Mesenchymal stem cell (in vitro differentiated cells and primary cell): ENCODE data around the gene ASCC2.

Experiments used
- DNase-seq: peaks from one replicate; pipeline ENCODE4 v3.0.0-alpha.2; 2013
- H2AFZ ChIP-seq: one replicate; pipeline ENCODE4 v1.6.1; 2013; ENCODE audit warnings: low read depth, mild to moderate bottlenecking, control low read depth, inconsistent platforms, low read length, moderate library complexity
- H2AK5ac ChIP-seq: 2 replicates; pipeline ENCODE4 v1.6.1; 2013; ENCODE audit warnings: low read length, moderate library complexity, mild to moderate bottlenecking, inconsistent platforms; ENCODE audit not compliant: severe bottlenecking
- H2BK120ac ChIP-seq: one replicate; pipeline ENCODE4 v1.6.1; 2013; ENCODE audit warnings: low read depth, mild to moderate bottlenecking, inconsistent platforms, low read length, moderate library complexity
- H2BK12ac ChIP-seq, 2 experiments: one replicate each; pipeline ENCODE4 v1.6.1; 2013; ENCODE audit warnings: inconsistent platforms in 2 of 2, low read length in 2 of 2, mild to moderate bottlenecking in 2 of 2, moderate library complexity in 2 of 2, control low read depth in 1 of 2
- H2BK15ac ChIP-seq: one replicate; pipeline ENCODE4 v1.6.1; 2013; ENCODE audit warnings: mild to moderate bottlenecking, low read depth, inconsistent platforms; ENCODE audit not compliant: poor library complexity, severe bottlenecking
- H2BK5ac ChIP-seq: 2 replicates; pipeline ENCODE4 v1.6.1; 2013; ENCODE audit warnings: low read depth, mild to moderate bottlenecking, low read length, control low read depth, inconsistent platforms; ENCODE audit not compliant: poor library complexity, severe bottlenecking
- H3K14ac ChIP-seq, 2 experiments: one replicate each; pipeline ENCODE4 v1.6.1; 2013; ENCODE audit warnings: inconsistent platforms in 2 of 2, low read length in 2 of 2, control low read depth in 1 of 2, mild to moderate bottlenecking in 1 of 2, moderate library complexity in 1 of 2
- H3K18ac ChIP-seq, 2 experiments: one replicate each; pipeline ENCODE4 v1.6.1; 2013; ENCODE audit warnings: inconsistent platforms in 2 of 2, low read length in 2 of 2, control low read depth in 1 of 2, low read depth in 1 of 2, mild to moderate bottlenecking in 1 of 2
- H3K23ac ChIP-seq, 2 experiments: one replicate each; pipeline ENCODE4 v1.6.1; 2013; ENCODE audit warnings: inconsistent platforms in 2 of 2, low read length in 2 of 2, mild to moderate bottlenecking in 2 of 2, moderate library complexity in 2 of 2, control low read depth in 1 of 2
- H3K27ac ChIP-seq: 2 replicates; pipeline ENCODE4 v1.5.1; 2013; ENCODE audit warnings: mild to moderate bottlenecking, moderate library complexity, low read length, control low read depth, inconsistent platforms; ENCODE audit not compliant: poor library complexity, severe bottlenecking
- H3K27me3 ChIP-seq, 2 experiments: 2 replicates each; pipeline versions ENCODE4 v1.6.1 to v1.7.0; 2013; ENCODE audit warnings: low read length in 2 of 2, mild to moderate bottlenecking in 2 of 2, moderate library complexity in 2 of 2, control low read depth in 1 of 2, inconsistent platforms in 1 of 2; ENCODE audit not compliant: control insufficient read depth in 1 of 2, insufficient read depth in 1 of 2
- H3K36me3 ChIP-seq, 2 experiments: 2 replicates each; pipeline versions ENCODE4 v1.6.1 to v1.7.0; 2013; ENCODE audit warnings: low read length in 2 of 2, control low read depth in 1 of 2, inconsistent platforms in 1 of 2, low read depth in 1 of 2, mild to moderate bottlenecking in 1 of 2; ENCODE audit not compliant: insufficient read depth in 2 of 2, control insufficient read depth in 1 of 2
- H3K4ac ChIP-seq, 2 experiments: one replicate each; pipeline ENCODE4 v1.6.1; 2013; ENCODE audit warnings: inconsistent platforms in 2 of 2, low read length in 2 of 2, mild to moderate bottlenecking in 2 of 2, moderate library complexity in 2 of 2, control low read depth in 1 of 2, low read depth in 1 of 2
- H3K4me1 ChIP-seq: 2 replicates; pipeline ENCODE4 v1.6.1; 2013; ENCODE audit warnings: low read depth, low read length, control low read depth; ENCODE audit not compliant: control insufficient read depth, insufficient read depth
- H3K4me2 ChIP-seq: 2 replicates; pipeline ENCODE4 v1.6.1; 2013; ENCODE audit warnings: low read length, mild to moderate bottlenecking, inconsistent platforms; ENCODE audit not compliant: poor library complexity, severe bottlenecking
- H3K4me3 ChIP-seq, 2 experiments: 2 replicates each; pipeline versions ENCODE4 v1.5.1 to v1.7.0; 2013; ENCODE audit warnings: low read length in 2 of 2, mild to moderate bottlenecking in 2 of 2, control low read depth in 1 of 2, low read depth in 1 of 2; ENCODE audit not compliant: insufficient read depth in 1 of 2
- H3K79me1 ChIP-seq: replicated peaks from 2 replicates; pipeline ENCODE4 v1.6.1; 2013; ENCODE audit warnings: mild to moderate bottlenecking, control low read depth, low read length, inconsistent platforms; ENCODE audit not compliant: poor library complexity, severe bottlenecking
- H3K9ac ChIP-seq: 2 replicates; pipeline ENCODE4 v1.7.0; 2013; ENCODE audit warnings: mild to moderate bottlenecking, low read length, moderate library complexity
- H3K9me3 ChIP-seq: 2 replicates; pipeline ENCODE4 v1.7.0; 2013; ENCODE audit warnings: mild to moderate bottlenecking, low read length; ENCODE audit not compliant: control insufficient read depth
- H4K8ac ChIP-seq: one replicate; pipeline ENCODE4 v1.6.1; 2013; ENCODE audit warnings: inconsistent platforms, mild to moderate bottlenecking, low read length, moderate library complexity
- H4K91ac ChIP-seq: one replicate; pipeline ENCODE4 v1.6.1; 2013; ENCODE audit warnings: mild to moderate bottlenecking, low read length, inconsistent platforms
- WGBS: methylation state at CpG from one replicate; pipeline ENCODE4 v1.1.7; 2013; ENCODE audit warnings: mixed read lengths; 5-methylcytosine and 5-hydroxymethylcytosine counted together

The ASCC2 gene

GRCh38 chr22:29811377-29811776 is 26.7 kb downstream of the ASCC2 start:
- no peak overlapping the region for H2BK15ac ChIP-seq
- no peak overlapping the region for H3K23ac ChIP-seq
- H3K9me3 ChIP-seq = no peaks in the 10 kb centered on the region
- no peak overlapping the region for H4K91ac ChIP-seq
- peaks cover 6% of the 10 kb centered on the region for H3K4me1 ChIP-seq
- H2BK12ac ChIP-seq = no peak overlapping the region
- H3K18ac ChIP-seq = no peak overlapping the region
- H3K4me2 ChIP-seq = no peak overlapping the region
- H3K79me1 ChIP-seq = peaks cover 6% of the 10 kb centered on the region
- H3K9ac ChIP-seq = no peak overlapping the region
- no peaks in the 10 kb centered on the region for H3K27me3 ChIP-seq
- 89% methylated on average over 2 of the region's 2 CpGs for WGBS
- H3K4ac ChIP-seq = no peak overlapping the region
- DNase-seq = no peak
- no peak overlapping the region for H2AK5ac ChIP-seq
- H3K36me3 ChIP-seq = peaks cover 52 to 72% of the 10 kb centered on the region in 2 experiments
- no peak overlapping the region for H3K4me3 ChIP-seq
- H2BK5ac ChIP-seq = no peak overlapping the region
- H3K14ac ChIP-seq = no peak overlapping the region
- H3K27ac ChIP-seq = no peak overlapping the region
- H4K8ac ChIP-seq = no peak overlapping the region
- no peak overlapping the region for H2BK120ac ChIP-seq
- no peak overlapping the region for H2AFZ ChIP-seq

- H4K91ac ChIP-seq = no peak overlapping the region
- H2AFZ ChIP-seq = no peak overlapping the region
- 100% methylated on average over 1 of the region's 2 CpGs for WGBS
- H3K14ac ChIP-seq = no peak overlapping the region
- no peak overlapping the region for H3K23ac ChIP-seq
- no peaks in the 10 kb centered on the region for H3K9me3 ChIP-seq
- no peak overlapping the region for H4K8ac ChIP-seq
- H2BK120ac ChIP-seq = no peak overlapping the region
- no peak overlapping the region for H3K18ac ChIP-seq
- H2BK5ac ChIP-seq = no peak overlapping the region
- no peak overlapping the region for H3K4me3 ChIP-seq
- H3K36me3 ChIP-seq = peaks cover 57 to 81% of the 10 kb centered on the region in 2 experiments
- DNase-seq = no peak
- H2BK15ac ChIP-seq = no peak overlapping the region
- no peak overlapping the region for H3K4me2 ChIP-seq
- peaks cover 6% of the 10 kb centered on the region for H3K4me1 ChIP-seq
- H2AK5ac ChIP-seq = no peak overlapping the region
- H3K27ac ChIP-seq = no peak overlapping the region
- H3K9ac ChIP-seq = no peak overlapping the region
- H3K79me1 ChIP-seq = peaks cover 8% of the 10 kb centered on the region
- no peak overlapping the region for H2BK12ac ChIP-seq
- no peaks in the 10 kb centered on the region for H3K27me3 ChIP-seq
- no peak overlapping the region for H3K4ac ChIP-seq
Measured at GRCh38 chr22:29810216-29810615, 27.9 kb downstream of the ASCC2 start.

GRCh38 chr22:29806196-29806595 is 31.9 kb downstream of the ASCC2 start:
- Histone ChIP-seq H2BK5ac (no peak overlapping the region), H3K4me2 (no peak overlapping the region), H3K4me1 (no peaks in the 10 kb centered on the region), H3K4ac (no peak overlapping the region), H2AFZ (no peak overlapping the region), H3K4me3 (no peak overlapping the region), H3K23ac (no peak overlapping the region), H2BK120ac (no peak overlapping the region), H3K27ac (no peak overlapping the region), H3K9me3 (no peaks in the 10 kb centered on the region), H4K91ac (no peak overlapping the region), H3K27me3 (no peaks in the 10 kb centered on the region), H2BK15ac (peak overlapping the region; percentile 6), H3K18ac (no peak overlapping the region), H3K14ac (no peak overlapping the region), H4K8ac (no peak overlapping the region), H3K9ac (no peak overlapping the region), H2BK12ac (no peak overlapping the region), H2AK5ac (no peak overlapping the region), H3K79me1 (peaks cover 8% of the 10 kb centered on the region), H3K36me3 (peaks cover 70% of the 10 kb centered on the region in 2 experiments)
- 90% methylated on average over 6 of the region's 6 CpGs for WGBS
- no peak for DNase-seq

- no peaks in the 10 kb centered on the region for H3K9me3 ChIP-seq
- H3K14ac ChIP-seq = no peak overlapping the region
- H3K27ac ChIP-seq = no peak overlapping the region
- 100% methylated on average over 2 of the region's 2 CpGs for WGBS
- H2BK12ac ChIP-seq = no peak overlapping the region
- no peak overlapping the region for H2AFZ ChIP-seq
- no peak overlapping the region for H4K8ac ChIP-seq
- DNase-seq = no peak
- no peak overlapping the region for H3K4me3 ChIP-seq
- no peaks in the 10 kb centered on the region for H3K27me3 ChIP-seq
- peaks cover 5% of the 10 kb centered on the region for H3K79me1 ChIP-seq
- peaks cover 75% of the 10 kb centered on the region in 2 experiments for H3K36me3 ChIP-seq
- no peak overlapping the region for H3K4ac ChIP-seq
- H2BK5ac ChIP-seq = no peak overlapping the region
- no peak overlapping the region for H2BK15ac ChIP-seq
- no peak overlapping the region for H3K18ac ChIP-seq
- no peaks in the 10 kb centered on the region for H3K4me1 ChIP-seq
- H3K23ac ChIP-seq = no peak overlapping the region
- no peak overlapping the region for H2AK5ac ChIP-seq
- H2BK120ac ChIP-seq = no peak overlapping the region
- H3K9ac ChIP-seq = no peak overlapping the region
- no peak overlapping the region for H4K91ac ChIP-seq
- no peak overlapping the region for H3K4me2 ChIP-seq
Measured at GRCh38 chr22:29804985-29805384, 33.1 kb downstream of the ASCC2 start.
